HG03045 (cell line): Measurements from ENCODE around the gene DCAF17.

Experiments used
- ATAC-seq: cut with Tn5 transposase; IDR thresholded peaks from one replicate; pipeline ENCODE4 v1.9.1; 2021; ENCODE audit warnings: mild to moderate bottlenecking, moderate library complexity; ENCODE audit not compliant: unreplicated experiment

DCAF17 gene

GRCh38 chr2:171434013-171434989 is at the start of gene DCAF17:
TSS of gene DCAF17 (plus strand) at chr2:171434226. CDS start at chr2:171434578, 352 bp downstream.
- ATAC-seq = peak; percentile 91

DNA sequence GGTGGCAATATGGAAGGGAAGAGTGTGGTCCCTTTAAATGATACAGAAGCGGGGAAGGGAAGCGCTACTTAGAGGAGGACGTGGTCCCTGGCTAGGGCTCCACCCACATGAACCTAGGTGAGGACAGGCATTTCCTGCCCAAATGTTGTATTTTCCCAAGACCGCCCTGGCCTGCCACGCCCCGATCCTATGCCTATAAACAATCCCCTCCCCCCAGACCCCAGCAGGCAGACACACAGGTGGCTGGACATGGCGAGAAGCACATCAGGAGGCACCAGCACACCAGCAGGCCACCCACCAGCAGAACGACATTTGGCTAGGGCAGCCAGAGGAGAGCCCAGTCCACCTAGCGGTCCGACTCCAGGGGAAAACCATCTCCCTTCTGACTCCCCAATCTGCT is 47.4 kb upstream of the DCAF17 start:
- ATAC-seq = no peak

DNA sequence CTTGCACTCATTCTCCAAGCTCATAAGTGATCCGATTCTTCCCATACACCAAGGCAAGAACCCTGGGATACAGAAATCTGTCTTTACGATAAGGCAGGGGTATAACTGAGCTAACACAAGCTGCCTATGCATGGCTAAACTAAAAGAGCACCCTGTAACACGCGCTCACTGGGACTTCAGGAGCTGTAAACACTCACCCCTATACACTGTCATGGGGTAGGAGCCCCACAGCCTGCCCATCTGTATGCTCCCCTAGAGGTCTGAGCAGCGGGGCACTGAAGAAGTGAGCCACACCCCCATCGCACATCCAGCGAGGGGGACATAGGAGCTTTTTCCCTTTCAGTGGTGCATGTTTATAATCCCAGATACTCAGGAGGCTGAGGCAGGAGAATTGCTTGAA is 47.0 kb upstream of the DCAF17 start:
- no peak for ATAC-seq

- no peak for ATAC-seq
Measured at GRCh38 chr2:171389325-171389724, 44.7 kb upstream of the DCAF17 start.

DNA sequence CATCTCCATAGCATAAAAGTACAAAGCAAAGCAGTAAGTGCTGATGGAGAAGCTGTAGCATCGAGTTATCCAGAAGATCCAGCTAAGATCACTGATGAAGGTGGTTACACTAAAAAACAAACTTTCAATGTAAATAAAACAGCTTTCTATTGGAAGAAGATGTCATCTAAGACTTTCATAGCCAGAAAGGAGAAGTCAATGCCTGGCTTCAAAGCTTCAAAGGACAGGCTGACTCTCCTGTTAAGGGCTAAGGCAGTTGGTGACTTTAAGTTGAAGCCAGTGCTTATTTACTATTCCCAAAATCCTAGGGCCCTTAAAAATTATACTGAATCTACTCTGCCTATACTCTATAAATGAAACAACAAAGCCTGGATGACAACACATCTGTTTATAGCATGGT is 44.2 kb upstream of the DCAF17 start:
- no peak for ATAC-seq

DNA sequence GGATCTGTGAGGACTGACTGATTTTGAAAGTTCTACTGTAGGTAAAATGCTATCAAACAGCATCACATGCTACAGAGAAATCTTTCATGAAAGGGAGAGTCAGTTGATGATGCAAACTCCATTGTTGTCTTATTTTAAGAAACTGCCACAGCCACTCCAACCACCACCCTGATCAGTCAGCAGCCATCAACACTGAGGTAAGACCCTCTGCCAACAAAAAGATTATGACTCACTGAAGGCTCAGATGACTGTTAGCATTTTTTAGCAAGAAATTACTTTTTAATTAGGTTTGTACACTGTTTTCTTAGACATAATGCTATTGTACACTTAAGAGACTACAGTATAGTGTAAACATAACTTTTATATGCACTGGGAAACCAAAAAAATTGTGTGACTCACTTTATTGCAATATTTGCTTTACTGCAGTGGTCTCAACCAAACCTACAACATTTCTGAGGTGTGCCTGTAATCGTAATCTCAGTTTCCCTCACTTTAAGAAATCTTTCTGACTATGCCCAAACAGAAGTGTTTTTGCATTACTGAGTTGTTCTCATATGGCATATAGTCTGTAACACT is 43.0 kb upstream of the DCAF17 start:
- ATAC-seq = no peak

- ATAC-seq = no peak
Measured at GRCh38 chr2:171391532-171391931, 42.5 kb upstream of the DCAF17 start.

DNA sequence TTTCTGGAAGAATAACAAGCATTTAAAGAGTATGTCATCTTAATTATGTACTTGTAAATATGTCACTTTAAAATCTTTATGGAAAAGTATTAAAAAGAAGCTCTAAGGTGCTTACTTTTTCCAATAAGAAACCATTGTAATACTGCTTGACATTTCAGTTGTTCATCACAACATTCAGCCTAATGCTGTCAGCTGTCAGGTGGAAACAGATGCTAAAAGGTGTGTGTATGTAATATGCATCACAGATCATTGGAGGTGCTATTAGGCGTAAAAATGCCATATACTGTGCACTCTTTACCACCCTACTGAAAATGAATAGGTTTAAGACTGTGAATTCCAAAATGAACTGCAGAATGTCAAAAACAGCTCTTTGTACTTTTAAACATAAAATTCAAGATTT is 40.5 kb upstream of the DCAF17 start:
- ATAC-seq = no peak

GRCh38 chr2:171394164-171394740 is 39.8 kb upstream of the DCAF17 start:
- ATAC-seq = no peak

GRCh38 chr2:171399292-171399691 is 34.7 kb upstream of the DCAF17 start:
- ATAC-seq = no peak

- ATAC-seq = no peak
Measured at GRCh38 chr2:171400395-171400794, 33.6 kb upstream of the DCAF17 start.

DNA sequence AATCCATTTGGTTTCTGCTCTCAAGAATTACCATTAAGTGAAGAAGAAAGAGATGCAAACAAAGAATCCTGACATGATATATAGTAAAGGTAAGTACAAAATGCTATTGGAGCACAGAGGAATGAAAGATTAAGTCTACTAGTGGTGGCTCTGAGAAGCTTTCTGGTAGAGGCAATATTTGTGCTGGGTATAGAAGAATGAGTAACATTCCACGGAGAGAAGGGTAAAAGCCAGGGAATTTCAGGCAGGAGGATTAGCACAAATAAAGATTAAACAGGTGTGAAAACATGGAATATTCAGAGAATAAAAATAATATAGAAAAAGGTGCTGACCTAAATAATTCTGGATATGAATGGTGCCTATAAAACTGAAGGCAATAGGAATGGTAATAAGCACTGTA is 32.1 kb upstream of the DCAF17 start:
- ATAC-seq = no peak

DNA sequence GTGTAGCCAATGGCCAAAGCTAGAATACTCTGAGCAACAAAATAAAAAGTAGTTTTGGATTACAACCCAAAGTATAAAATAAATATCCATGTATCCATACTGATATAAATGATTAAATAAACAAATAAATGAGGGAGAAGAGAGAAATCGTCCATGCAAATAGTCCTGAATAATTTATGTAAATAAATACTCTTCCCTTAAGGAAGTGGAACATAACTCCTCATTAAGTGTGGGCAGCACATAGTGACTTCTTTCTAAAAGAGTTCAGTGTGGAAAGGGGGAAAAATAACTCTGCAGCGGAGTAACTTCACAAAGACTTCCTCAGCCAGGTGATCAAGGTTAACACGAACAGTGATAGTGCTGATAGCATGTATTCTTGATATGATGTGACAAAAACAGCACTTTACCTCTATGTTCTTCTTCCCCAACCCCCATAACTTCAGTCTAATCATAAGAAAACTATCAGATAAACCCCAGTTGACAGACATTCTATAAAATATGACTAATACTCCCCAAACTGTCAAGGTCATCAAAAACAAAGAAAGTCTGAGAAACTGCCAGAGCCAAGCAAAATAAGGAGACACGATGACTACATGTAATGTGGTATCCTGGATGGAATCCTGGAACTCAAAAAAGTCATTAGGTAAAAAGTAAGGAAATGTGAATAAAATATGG is 31.0 kb upstream of the DCAF17 start:
- no peak for ATAC-seq

- ATAC-seq = no peak
Measured at GRCh38 chr2:171404261-171404660, 29.8 kb upstream of the DCAF17 start.

DNA sequence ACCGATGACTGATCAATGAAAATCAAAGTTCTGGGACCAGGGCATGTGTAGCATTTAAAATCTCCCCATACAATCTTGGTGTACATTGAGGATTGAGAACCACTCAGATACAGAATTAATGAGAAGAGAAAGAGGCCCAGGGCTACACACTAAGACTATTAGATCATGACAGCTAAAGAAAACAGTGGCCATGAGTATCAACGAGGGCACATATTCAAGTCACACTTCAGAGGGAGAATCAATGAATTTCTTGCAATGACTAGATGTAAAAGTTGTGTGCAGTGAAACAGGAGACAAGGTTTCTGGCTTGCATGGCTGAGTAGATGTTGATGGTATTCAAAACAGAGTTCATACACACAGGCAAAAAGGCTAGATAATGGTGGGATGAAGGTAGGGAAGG is 29.3 kb upstream of the DCAF17 start:
- ATAC-seq = no peak

DNA sequence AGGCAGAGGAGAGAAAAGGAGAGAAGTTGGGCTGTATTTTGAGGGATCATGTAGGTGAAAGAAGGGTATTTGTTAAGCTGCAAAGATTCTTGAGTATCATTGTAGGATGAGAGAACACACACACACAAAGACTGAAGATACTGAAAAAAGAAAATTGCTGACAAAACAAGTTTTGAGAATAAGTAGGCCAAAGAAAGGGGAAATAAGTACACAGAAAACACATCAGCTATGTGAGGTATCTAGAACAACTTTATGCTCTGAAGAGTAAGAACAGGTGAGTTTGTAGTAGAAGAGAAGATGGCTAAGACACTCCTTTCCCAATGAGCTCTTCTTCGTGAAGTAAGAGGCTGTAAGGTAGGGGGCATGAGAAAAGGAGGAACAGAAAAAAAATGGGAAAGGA is 28.5 kb upstream of the DCAF17 start:
- no peak for ATAC-seq

- peak; percentile 39 for ATAC-seq
Measured at GRCh38 chr2:171406044-171406443, 28.0 kb upstream of the DCAF17 start.

GRCh38 chr2:171407030-171407675 is 26.9 kb upstream of the DCAF17 start:
- peak; percentile 59 for ATAC-seq

GRCh38 chr2:171407676-171408044 is 26.4 kb upstream of the DCAF17 start:
- ATAC-seq = no peak

GRCh38 chr2:171409436-171409971 is 24.5 kb upstream of the DCAF17 start:
- no peak for ATAC-seq

DNA sequence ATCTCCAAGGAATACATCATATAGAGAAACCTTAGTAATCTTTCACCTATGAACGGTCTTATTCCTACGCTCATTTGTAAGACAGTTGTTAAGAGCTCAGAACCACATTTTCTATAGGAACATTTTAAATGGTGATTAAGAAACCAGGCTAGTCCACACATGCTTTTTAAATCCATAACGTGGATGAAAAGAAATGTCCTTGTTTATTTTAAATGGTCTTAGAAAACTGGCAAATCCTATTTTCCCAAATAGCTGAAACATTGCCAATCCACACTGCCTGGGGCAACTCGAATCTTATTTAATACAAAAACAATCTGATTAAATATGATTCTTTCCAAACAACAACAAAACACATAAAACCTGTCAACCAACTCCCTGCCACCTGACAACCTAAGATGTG is 23.9 kb upstream of the DCAF17 start:
- no peak for ATAC-seq
